DMS79 (cell line): ENCODE results near the gene PELI2.

ENCODE experiments used
- DNase-seq: peaks from one replicate; lab custom pipeline; 2025; lab: John Stamatoyannopoulos, UW

The PELI2 gene

GRCh38 chr14:56117765-56118610 is at the start of gene PELI2:
PELI2 (plus strand) TSS chr14:56118411; CDS start chr14:56118661, 250 bp downstream.
- peak; percentile 44 for DNase-seq

GRCh38 chr14:56073799-56074198 is 44.4 kb upstream of the PELI2 start:
- no peak for DNase-seq

GRCh38 chr14:56075301-56075700 is 42.9 kb upstream of the PELI2 start:
- no peak for DNase-seq

- no peak for DNase-seq
Observed at GRCh38 chr14:56081139-56081538, 37.1 kb upstream of the PELI2 start.

- DNase-seq: no peak
Observed at GRCh38 chr14:56082880-56083279, 35.3 kb upstream of the PELI2 start.

GRCh38 chr14:56085471-56085870 is 32.7 kb upstream of the PELI2 start:
- no peak for DNase-seq

GRCh38 chr14:56087671-56088471 is 30.3 kb upstream of the PELI2 start:
- peak; percentile 80 for DNase-seq

GRCh38 chr14:56088941-56089340 is 29.3 kb upstream of the PELI2 start:
- DNase-seq: no peak

- no peak for DNase-seq
Observed at GRCh38 chr14:56092763-56093162, 25.4 kb upstream of the PELI2 start.

- DNase-seq: no peak
Observed at GRCh38 chr14:56094076-56094475, 24.1 kb upstream of the PELI2 start.

GRCh38 chr14:56098021-56098420 is 20.2 kb upstream of the PELI2 start:
- no peak for DNase-seq

- no peak for DNase-seq
Observed at GRCh38 chr14:56099081-56099797, 19.0 kb upstream of the PELI2 start.

GRCh38 chr14:56100556-56100955 is 17.7 kb upstream of the PELI2 start:
- DNase-seq: no peak

GRCh38 chr14:56102941-56103340 is 15.3 kb upstream of the PELI2 start:
- DNase-seq: no peak

- DNase-seq: no peak
Observed at GRCh38 chr14:56107615-56108014, 10.6 kb upstream of the PELI2 start.

- no peak for DNase-seq
Observed at GRCh38 chr14:56108057-56108456, 10.2 kb upstream of the PELI2 start.

- DNase-seq: no peak
Observed at GRCh38 chr14:56112781-56113180, 5.4 kb upstream of the PELI2 start.

- DNase-seq: no peak
Observed at GRCh38 chr14:56115334-56115870, 2.8 kb upstream of the PELI2 start.

GRCh38 chr14:56115976-56116893 is 2.0 kb upstream of the PELI2 start:
- DNase-seq: no peak

GRCh38 chr14:56118611-56119181 is 485 bp downstream of the PELI2 start:
- DNase-seq: no peak
